Liver (tissue), 9 donors: ENCODE results near the gene ERC1. TPM values are rescaled to one million over a fixed set of nuclear protein-coding genes. Genes with fewer than 3 reads are reported as not detected.

Source experiments
- DNase-seq: peaks from one replicate; pipeline ENCODE4 v3.0.0-alpha.2; 2017; ENCODE audit warnings: low spot score
- H3K27ac ChIP-seq, 2 donors: one replicate each; pipeline ENCODE4 v1.7.0; 2013; ENCODE audit warnings: inconsistent platforms in 2 of 2, low read length in 2 of 2, control low read depth in 1 of 2, low read depth in 1 of 2, mild to moderate bottlenecking in 1 of 2
- H3K27me3 ChIP-seq, 4 donors: one replicate each; pipeline versions ENCODE4 v1.6.1 to v1.7.0; 2013; ENCODE audit warnings: low read length in 3 of 4, inconsistent platforms in 1 of 4, mild to moderate bottlenecking in 1 of 4, moderate library complexity in 1 of 4; ENCODE audit not compliant: control insufficient read depth in 4 of 4, insufficient read depth in 4 of 4
- H3K36me3 ChIP-seq, 4 donors: one replicate each; pipeline versions ENCODE4 v1.6.1 to v1.7.0; 2013; ENCODE audit warnings: low read length in 3 of 4, mild to moderate bottlenecking in 3 of 4, low read depth in 1 of 4, moderate library complexity in 1 of 4; ENCODE audit not compliant: control insufficient read depth in 4 of 4, insufficient read depth in 3 of 4
- H3K4me1 ChIP-seq, 4 donors: one replicate each; pipeline versions ENCODE4 v1.6.1 to v1.7.0; 2013; ENCODE audit warnings: low read length in 3 of 4, mild to moderate bottlenecking in 3 of 4, moderate library complexity in 1 of 4; ENCODE audit not compliant: control insufficient read depth in 4 of 4, insufficient read depth in 4 of 4
- H3K4me3 ChIP-seq, 3 donors: one replicate each; pipeline versions ENCODE4 v1.6.1 to v1.7.0; 2013; ENCODE audit warnings: low read length in 3 of 3, control low read depth in 1 of 3, low read depth in 1 of 3, mild to moderate bottlenecking in 1 of 3
- H3K9ac ChIP-seq, 2 donors: one replicate each; pipeline ENCODE4 v1.7.0; 2013; ENCODE audit warnings: low read length in 2 of 2, mild to moderate bottlenecking in 2 of 2, moderate library complexity in 2 of 2, control low read depth in 1 of 2, low read depth in 1 of 2
- H3K9me3 ChIP-seq, 4 donors: one replicate each; pipeline versions ENCODE4 v1.6.1 to v1.7.0; 2013; ENCODE audit warnings: low read length in 3 of 4; ENCODE audit not compliant: control insufficient read depth in 4 of 4
- ATF3 ChIP-seq: IDR thresholded peaks from 2 replicates; pipeline ENCODE4 v1.6.1; 2016; ENCODE audit warnings: antibody characterized with exemption
- CTCF ChIP-seq: fragments of 150-350 bp; IDR thresholded peaks from 2 replicates; pipeline ENCODE4 v1.5.1; 2017; ENCODE audit warnings: improper control_type of control experiment, low read depth, low read length; ENCODE audit not compliant: missing input control
- FOXA1 ChIP-seq: IDR thresholded peaks from 2 replicates; pipeline ENCODE4 v1.6.1; 2016; ENCODE audit warnings: antibody characterized with exemption
- FOXA2 ChIP-seq: IDR thresholded peaks from 2 replicates; pipeline ENCODE4 v1.6.1; 2016; ENCODE audit warnings: antibody characterized with exemption
- GABPA ChIP-seq, 2 donors: IDR thresholded peaks in 1 of 2; conservative IDR thresholded peaks in 1 of 2; 2 replicates each; pipeline ENCODE4 v1.6.1; 2016; ENCODE audit warnings: antibody characterized with exemption in 2 of 2, mild to moderate bottlenecking in 1 of 2, moderate library complexity in 1 of 2
- HNF4A ChIP-seq, 2 donors: conservative IDR thresholded peaks; 2 replicates each; pipeline ENCODE4 v1.6.1; 2016; ENCODE audit warnings: antibody characterized with exemption in 2 of 2, mild to moderate bottlenecking in 2 of 2
- HNF4G ChIP-seq: IDR thresholded peaks from 2 replicates; pipeline ENCODE4 v1.6.1; 2016; ENCODE audit warnings: antibody characterized with exemption
- JUND ChIP-seq, 2 donors: IDR thresholded peaks; 2 replicates each; pipeline ENCODE4 v1.6.1; 2016; ENCODE audit warnings: antibody characterized with exemption in 2 of 2
- MAX ChIP-seq: IDR thresholded peaks from 2 replicates; pipeline ENCODE4 v1.6.1; 2016; ENCODE audit warnings: antibody characterized with exemption
- RXRA ChIP-seq, 2 donors: IDR thresholded peaks; 2 replicates each; pipeline ENCODE4 v1.6.1; 2017 to 2018; ENCODE audit warnings: antibody characterized with exemption in 2 of 2, mild to moderate bottlenecking in 1 of 2
- SP1 ChIP-seq: IDR thresholded peaks from 2 replicates; pipeline ENCODE4 v1.6.1; 2018; ENCODE audit warnings: antibody characterized with exemption, mild to moderate bottlenecking
- TAF1 ChIP-seq: conservative IDR thresholded peaks from 2 replicates; pipeline ENCODE4 v1.6.1; 2016; ENCODE audit warnings: antibody characterized with exemption, mild to moderate bottlenecking
- YY1 ChIP-seq: IDR thresholded peaks from 2 replicates; pipeline ENCODE4 v1.6.1; 2016; ENCODE audit warnings: antibody characterized with exemption, mild to moderate bottlenecking
- WGBS: extraction: QIAGEN DNeasy Blood & Tissue Kit; methylation state at CpG from one replicate; pipeline ENCODE4 v1.1.7; 2013; 5-methylcytosine and 5-hydroxymethylcytosine counted together
- polyA plus RNA-seq, 2 donors: library from polyadenylated mRNA; stranded (reverse) in 1 of 2; unstranded in 1 of 2; fragments of 200-250 nt in 1 of 2; fragments of >200 nt in 1 of 2; fragmentation: Nextera tagmentation in 1 of 2; extraction: Ambion mirVana in 1 of 2; gene quantifications; one replicate each; pipeline versions ENCODE4 v1.2.1 to v1.2.3, GENCODE V29; 2013 to 2015
- total RNA-seq, 2 donors: library from RNA; depleted of rRNA; stranded (reverse); fragments of >200 nt; gene quantifications; one replicate each; pipeline ENCODE4 v1.2.3, GENCODE V29; 2014
- TF ChIP-seq, protein P1 (sequence below): IDR thresholded peaks from 2 replicates; pipeline ENCODE4 v1.6.1; 2016; ENCODE audit warnings: antibody characterized with exemption
- TF ChIP-seq, protein P2 (sequence below): IDR thresholded peaks from 2 replicates; pipeline ENCODE4 v1.6.1; 2016; ENCODE audit warnings: antibody characterized with exemption, mild to moderate bottlenecking
- donor health status: healthy.
- donor health status: healthy.
- donor health status: healthy.
- donor health status: healthy.
- donor health status: healthy.

ERC1 gene
- total and polyA plus RNA-seq, 4 donors: 6.2 to 50.2 (median 10.3) TPM

- Histone ChIP-seq H3K27me3 (no peaks in the 10 kb centered on the region), H3K9ac (no peak overlapping the region), H3K4me3 (no peak overlapping the region), H3K27ac (no peak overlapping the region), H3K36me3 (peaks cover 0 to 2% (median 0%) of the 10 kb centered on the region in 4 donors), H3K9me3 (no peaks in the 10 kb centered on the region), H3K4me1 (peaks cover 0 to 12% (median 4%) of the 10 kb centered on the region in 4 donors)
- no peak for DNase-seq
- 93% methylated on average over 3 of the region's 3 CpGs for WGBS
- TF ChIP-seq, protein P1, sequence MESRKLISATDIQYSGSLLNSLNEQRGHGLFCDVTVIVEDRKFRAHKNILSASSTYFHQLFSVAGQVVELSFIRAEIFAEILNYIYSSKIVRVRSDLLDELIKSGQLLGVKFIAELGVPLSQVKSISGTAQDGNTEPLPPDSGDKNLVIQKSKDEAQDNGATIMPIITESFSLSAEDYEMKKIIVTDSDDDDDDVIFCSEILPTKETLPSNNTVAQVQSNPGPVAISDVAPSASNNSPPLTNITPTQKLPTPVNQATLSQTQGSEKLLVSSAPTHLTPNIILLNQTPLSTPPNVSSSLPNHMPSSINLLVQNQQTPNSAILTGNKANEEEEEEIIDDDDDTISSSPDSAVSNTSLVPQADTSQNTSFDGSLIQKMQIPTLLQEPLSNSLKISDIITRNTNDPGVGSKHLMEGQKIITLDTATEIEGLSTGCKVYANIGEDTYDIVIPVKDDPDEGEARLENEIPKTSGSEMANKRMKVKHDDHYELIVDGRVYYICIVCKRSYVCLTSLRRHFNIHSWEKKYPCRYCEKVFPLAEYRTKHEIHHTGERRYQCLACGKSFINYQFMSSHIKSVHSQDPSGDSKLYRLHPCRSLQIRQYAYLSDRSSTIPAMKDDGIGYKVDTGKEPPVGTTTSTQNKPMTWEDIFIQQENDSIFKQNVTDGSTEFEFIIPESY: no peak
- no peak for TF ChIP-seq MAX
- no peak for TF ChIP-seq SP1
- TF ChIP-seq CTCF: no peak
- no peak for TF ChIP-seq GABPA (IDR thresholded peaks at IDR 0.05 in 1 of 2, conservative IDR thresholded peaks at IDR 0.05 in 1 of 2)
- no peak for TF ChIP-seq HNF4G
- TF ChIP-seq YY1: no peak
- no peak for TF ChIP-seq TAF1
- no peak for TF ChIP-seq ATF3
These were observed 448.7 kb downstream of the ERC1 start for GRCh38 chr12:1439687-1440086.

- Histone ChIP-seq H3K27ac (no peak overlapping the region), H3K4me3 (no peak overlapping the region), H3K9me3 (no peaks in the 10 kb centered on the region), H3K4me1 (no peaks in the 10 kb centered on the region), H3K36me3 (peaks cover 2 to 8% (median 2%) of the 10 kb centered on the region in 4 donors), H3K27me3 (no peaks in the 10 kb centered on the region), H3K9ac (no peak overlapping the region)
- 90% methylated on average over 8 of the region's 8 CpGs for WGBS
- TF ChIP-seq TAF1 (no peak), MAX (no peak), FOXA1 (no peak), HNF4A (conservative IDR thresholded peaks at IDR 0.05) (no peak)
- no peak for DNase-seq
These were observed 452.6 kb downstream of the ERC1 start for GRCh38 chr12:1443421-1444141.

DNA sequence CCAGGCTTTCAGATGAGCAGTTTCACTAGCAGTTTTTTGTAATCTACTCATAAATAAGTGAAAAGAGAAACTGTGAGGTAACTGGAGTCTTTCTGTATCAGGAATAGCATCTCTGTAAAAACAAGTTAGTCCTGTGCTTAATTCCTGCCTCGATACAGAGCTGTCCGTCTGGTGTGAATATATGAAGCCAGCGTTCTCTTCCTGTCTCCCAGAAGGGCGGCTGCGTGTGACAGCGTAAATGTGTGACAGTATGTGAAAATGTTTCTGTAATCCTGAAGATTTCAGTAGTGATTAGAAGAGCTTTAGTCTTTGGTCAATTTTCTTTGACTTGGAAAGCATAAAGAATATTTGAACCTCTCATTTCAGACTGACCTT is 453.1 kb downstream of the ERC1 start:
- H3K4me1 ChIP-seq: no peaks in the 10 kb centered on the region
- WGBS: 94% methylated on average over 6 of the region's 6 CpGs
- H3K9ac ChIP-seq: no peak overlapping the region
- TF ChIP-seq RXRA (IDR thresholded peaks at IDR 0.05) (no peak), TAF1 (no peak), HNF4A (conservative IDR thresholded peaks at IDR 0.05) (no peak), MAX (no peak), FOXA2 (no peak), HNF4G (no peak), FOXA1 (no peak), SP1 (no peak), ATF3 (no peak), JUND (IDR thresholded peaks at IDR 0.05) (no peak)
- TF ChIP-seq, protein P1: no peak
- TF ChIP-seq, protein P2, sequence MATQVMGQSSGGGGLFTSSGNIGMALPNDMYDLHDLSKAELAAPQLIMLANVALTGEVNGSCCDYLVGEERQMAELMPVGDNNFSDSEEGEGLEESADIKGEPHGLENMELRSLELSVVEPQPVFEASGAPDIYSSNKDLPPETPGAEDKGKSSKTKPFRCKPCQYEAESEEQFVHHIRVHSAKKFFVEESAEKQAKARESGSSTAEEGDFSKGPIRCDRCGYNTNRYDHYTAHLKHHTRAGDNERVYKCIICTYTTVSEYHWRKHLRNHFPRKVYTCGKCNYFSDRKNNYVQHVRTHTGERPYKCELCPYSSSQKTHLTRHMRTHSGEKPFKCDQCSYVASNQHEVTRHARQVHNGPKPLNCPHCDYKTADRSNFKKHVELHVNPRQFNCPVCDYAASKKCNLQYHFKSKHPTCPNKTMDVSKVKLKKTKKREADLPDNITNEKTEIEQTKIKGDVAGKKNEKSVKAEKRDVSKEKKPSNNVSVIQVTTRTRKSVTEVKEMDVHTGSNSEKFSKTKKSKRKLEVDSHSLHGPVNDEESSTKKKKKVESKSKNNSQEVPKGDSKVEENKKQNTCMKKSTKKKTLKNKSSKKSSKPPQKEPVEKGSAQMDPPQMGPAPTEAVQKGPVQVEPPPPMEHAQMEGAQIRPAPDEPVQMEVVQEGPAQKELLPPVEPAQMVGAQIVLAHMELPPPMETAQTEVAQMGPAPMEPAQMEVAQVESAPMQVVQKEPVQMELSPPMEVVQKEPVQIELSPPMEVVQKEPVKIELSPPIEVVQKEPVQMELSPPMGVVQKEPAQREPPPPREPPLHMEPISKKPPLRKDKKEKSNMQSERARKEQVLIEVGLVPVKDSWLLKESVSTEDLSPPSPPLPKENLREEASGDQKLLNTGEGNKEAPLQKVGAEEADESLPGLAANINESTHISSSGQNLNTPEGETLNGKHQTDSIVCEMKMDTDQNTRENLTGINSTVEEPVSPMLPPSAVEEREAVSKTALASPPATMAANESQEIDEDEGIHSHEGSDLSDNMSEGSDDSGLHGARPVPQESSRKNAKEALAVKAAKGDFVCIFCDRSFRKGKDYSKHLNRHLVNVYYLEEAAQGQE: no peak
- no peak for DNase-seq
- no peaks in the 10 kb centered on the region for H3K9me3 ChIP-seq
- no peak overlapping the region for H3K4me3 ChIP-seq
- peaks cover 2 to 8% (median 2%) of the 10 kb centered on the region in 4 donors for H3K36me3 ChIP-seq
- no peak overlapping the region for H3K27ac ChIP-seq
- H3K27me3 ChIP-seq: no peaks in the 10 kb centered on the region
